ENCODE results near the gene MYO5C. TPM values are rescaled to one million over a fixed set of nuclear protein-coding genes. Genes with fewer than 3 reads are reported as not detected.

Gene MYO5C
- total and polyA plus RNA-seq, 2 donors from 2014 or later = 4.6 to 41.6 TPM

GRCh38 chr15:52224211-52224610 lies 71.4 kb downstream of the MYO5C start:
- TF ChIP-seq, protein P1, sequence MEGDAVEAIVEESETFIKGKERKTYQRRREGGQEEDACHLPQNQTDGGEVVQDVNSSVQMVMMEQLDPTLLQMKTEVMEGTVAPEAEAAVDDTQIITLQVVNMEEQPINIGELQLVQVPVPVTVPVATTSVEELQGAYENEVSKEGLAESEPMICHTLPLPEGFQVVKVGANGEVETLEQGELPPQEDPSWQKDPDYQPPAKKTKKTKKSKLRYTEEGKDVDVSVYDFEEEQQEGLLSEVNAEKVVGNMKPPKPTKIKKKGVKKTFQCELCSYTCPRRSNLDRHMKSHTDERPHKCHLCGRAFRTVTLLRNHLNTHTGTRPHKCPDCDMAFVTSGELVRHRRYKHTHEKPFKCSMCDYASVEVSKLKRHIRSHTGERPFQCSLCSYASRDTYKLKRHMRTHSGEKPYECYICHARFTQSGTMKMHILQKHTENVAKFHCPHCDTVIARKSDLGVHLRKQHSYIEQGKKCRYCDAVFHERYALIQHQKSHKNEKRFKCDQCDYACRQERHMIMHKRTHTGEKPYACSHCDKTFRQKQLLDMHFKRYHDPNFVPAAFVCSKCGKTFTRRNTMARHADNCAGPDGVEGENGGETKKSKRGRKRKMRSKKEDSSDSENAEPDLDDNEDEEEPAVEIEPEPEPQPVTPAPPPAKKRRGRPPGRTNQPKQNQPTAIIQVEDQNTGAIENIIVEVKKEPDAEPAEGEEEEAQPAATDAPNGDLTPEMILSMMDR (IDR thresholded peaks at IDR 0.05; ENCODE audit: borderline replicate concordance, extremely low read depth, insufficient read depth) = no peak
- H3K4me1 ChIP-seq (ENCODE audit: control insufficient read depth in 2 of 3, insufficient read depth in 2 of 3, low read depth in 1 of 3, low read length in 3 of 3) = no peaks in the 10 kb centered on the region
- no peak overlapping the region for H3K9ac ChIP-seq (ENCODE audit: low read length in 3 of 3)
- FAIRE-seq (no peak), DNase-seq (no peak)
- H3K9me3 ChIP-seq (ENCODE audit: control insufficient read depth in 2 of 3, insufficient read depth in 1 of 3, low read length in 3 of 3) = no peaks in the 10 kb centered on the region
- H3K27me3 ChIP-seq (ENCODE audit: control insufficient read depth, insufficient read depth, low read length) = no peaks in the 10 kb centered on the region
- H3K36me3 ChIP-seq (ENCODE audit: control insufficient read depth in 2 of 3, insufficient read depth in 3 of 3, low read length in 3 of 3) = peaks cover 0 to 6% (median 4%) of the 10 kb centered on the region in 3 donors
- intact Hi-C loops (cut with DNase I) = no loop called here
- no peak overlapping the region for H3K4me3 ChIP-seq (ENCODE audit: low read length in 3 of 3)
- no peak overlapping the region for H3K27ac ChIP-seq (ENCODE audit: low read depth in 2 of 2, low read length in 2 of 2)

- Histone ChIP-seq H3K4me3 (ENCODE audit: low read length in 3 of 3) (no peak overlapping the region), H3K36me3 (ENCODE audit: control insufficient read depth in 2 of 3, insufficient read depth in 3 of 3, low read length in 3 of 3) (peaks cover 0 to 6% (median 4%) of the 10 kb centered on the region in 3 donors), H3K4me1 (ENCODE audit: control insufficient read depth in 2 of 3, insufficient read depth in 2 of 3, low read depth in 1 of 3, low read length in 3 of 3) (no peaks in the 10 kb centered on the region), H3K9me3 (ENCODE audit: control insufficient read depth in 2 of 3, insufficient read depth in 1 of 3, low read length in 3 of 3) (no peaks in the 10 kb centered on the region), H3K27ac (ENCODE audit: low read depth in 2 of 2, low read length in 2 of 2) (no peak overlapping the region), H3K27me3 (ENCODE audit: control insufficient read depth, insufficient read depth, low read length) (no peaks in the 10 kb centered on the region), H3K9ac (ENCODE audit: low read length in 3 of 3) (no peak overlapping the region)
- peak in 2 of 5 donors; percentile 52 to 73 for DNase-seq
- TF ChIP-seq, protein P1 (IDR thresholded peaks at IDR 0.05; ENCODE audit: borderline replicate concordance, extremely low read depth, insufficient read depth) = no peak
- FAIRE-seq = no peak
- intact Hi-C loops (cut with DNase I) = no loop called here
These were observed 73.9 kb downstream of the MYO5C start for GRCh38 chr15:52221730-52222129.

DNA sequence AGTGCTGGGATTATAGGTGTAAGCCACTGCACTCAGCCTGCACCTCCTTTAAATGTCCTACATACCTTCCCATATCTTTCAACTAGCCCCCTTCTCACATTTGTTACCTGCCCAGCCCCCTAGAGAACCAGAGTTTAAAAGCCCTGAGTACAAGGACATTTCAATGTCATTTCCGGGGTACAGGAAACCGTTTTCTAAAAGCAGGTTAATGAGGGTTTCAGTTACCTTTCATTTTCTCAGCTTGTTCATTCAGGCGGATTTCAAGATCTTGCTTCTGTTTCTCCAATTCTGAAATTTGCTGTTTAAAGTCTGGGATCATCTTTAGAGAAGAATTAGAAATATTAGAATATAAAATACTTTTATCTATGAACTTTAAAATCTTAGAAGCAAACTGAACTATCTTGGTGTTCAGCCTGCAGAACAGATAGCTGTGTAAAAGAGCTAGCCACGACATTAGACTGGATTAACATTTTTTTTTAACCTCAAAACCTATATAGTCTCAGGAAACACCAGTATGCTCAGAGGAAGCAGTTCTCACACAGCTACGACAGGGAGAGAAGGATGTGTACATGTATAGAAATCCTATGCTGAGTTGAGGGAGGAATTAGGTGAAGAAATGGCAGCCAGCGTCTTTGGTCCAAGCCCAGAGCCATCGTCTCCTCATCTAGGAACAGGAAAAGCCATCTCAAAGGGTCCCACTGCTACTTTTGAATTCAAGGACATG lies 74.5 kb downstream of the MYO5C start:
- Histone ChIP-seq H3K4me1 (ENCODE audit: control insufficient read depth in 2 of 3, insufficient read depth in 2 of 3, low read depth in 1 of 3, low read length in 3 of 3) (no peaks in the 10 kb centered on the region), H3K27ac (ENCODE audit: low read depth in 2 of 2, low read length in 2 of 2) (no peak overlapping the region), H3K9me3 (ENCODE audit: control insufficient read depth in 2 of 3, insufficient read depth in 1 of 3, low read length in 3 of 3) (no peaks in the 10 kb centered on the region), H3K9ac (ENCODE audit: low read length in 3 of 3) (no peak overlapping the region), H3K36me3 (ENCODE audit: control insufficient read depth in 2 of 3, insufficient read depth in 3 of 3, low read length in 3 of 3) (peaks cover 0 to 6% (median 2%) of the 10 kb centered on the region in 3 donors), H3K27me3 (ENCODE audit: control insufficient read depth, insufficient read depth, low read length) (no peaks in the 10 kb centered on the region), H3K4me3 (ENCODE audit: low read length in 3 of 3) (no peak overlapping the region)
- intact Hi-C loops (cut with DNase I) = no loop called here
- FAIRE-seq = no peak
- DNase-seq = no peak
- TF ChIP-seq, protein P1 (IDR thresholded peaks at IDR 0.05; ENCODE audit: borderline replicate concordance, extremely low read depth, insufficient read depth) = no peak
